Cardiac fibroblast (primary cell): ENCODE results near the gene TAAR9.

Source experiments
- DNase-seq, 2 donors: peaks; one replicate each; pipeline versions ENCODE4 v3.0.0 to v3.0.0-alpha.2; 2010; ENCODE audit warnings: low read depth in 2 of 2
- H3K4me3 ChIP-seq, 2 donors: replicated peaks in 1 of 2; 1 replicate in 1 of 2; 2 replicates in 1 of 2; pipeline ENCODE4 v1.5.1; 2011; ENCODE audit warnings: low read depth in 2 of 2, low read length in 2 of 2, mild to moderate bottlenecking in 2 of 2, moderate library complexity in 1 of 2
- CTCF ChIP-seq: IDR thresholded peaks from one replicate; pipeline ENCODE4 v1.5.1; 2011; ENCODE audit warnings: low read depth, mild to moderate bottlenecking, low read length, inconsistent platforms

TAAR9 gene

GRCh38 chr6:132495604-132496079, 42.4 kb upstream of the TAAR9 start:
- no peak for TF ChIP-seq CTCF
- H3K4me3 ChIP-seq: no peak overlapping the region
- no peak for DNase-seq

GRCh38 chr6:132496519-132497180, 41.4 kb upstream of the TAAR9 start:
- TF ChIP-seq CTCF: no peak
- H3K4me3 ChIP-seq: no peak overlapping the region
- no peak for DNase-seq

- H3K4me3 ChIP-seq: no peak overlapping the region
- DNase-seq: no peak
- no peak for TF ChIP-seq CTCF
Observed at GRCh38 chr6:132498638-132499037, 39.4 kb upstream of the TAAR9 start.

- H3K4me3 ChIP-seq: no peak overlapping the region
- no peak for DNase-seq
- TF ChIP-seq CTCF: no peak
Observed at GRCh38 chr6:132499757-132500156, 38.3 kb upstream of the TAAR9 start.

- DNase-seq: no peak
- no peak for TF ChIP-seq CTCF
Observed at GRCh38 chr6:132504757-132505156, 33.3 kb upstream of the TAAR9 start.

GRCh38 chr6:132505158-132505557, 32.9 kb upstream of the TAAR9 start:
- TF ChIP-seq CTCF: no peak
- no peak for DNase-seq
- H3K4me3 ChIP-seq: no peak overlapping the region

More at GRCh38 chr6:132504757-132505156, 33.3 kb upstream of the TAAR9 start:
- no peak overlapping the region for H3K4me3 ChIP-seq

GRCh38 chr6:132506461-132506860, 31.6 kb upstream of the TAAR9 start:
- no peak for TF ChIP-seq CTCF
- no peak overlapping the region for H3K4me3 ChIP-seq
- no peak for DNase-seq
